Neuronal stem cell (in vitro differentiated cells): Measurements from ENCODE around the gene ENTR1.

Experiments used
- DNase-seq: peaks from one replicate; pipeline ENCODE4 v3.0.0-alpha.2; 2013; ENCODE audit warnings: low spot score
- H2AFZ ChIP-seq: one replicate; pipeline ENCODE4 v1.6.1; 2013; ENCODE audit warnings: mild to moderate bottlenecking, low read length, inconsistent platforms
- H2AK5ac ChIP-seq: 2 replicates; pipeline ENCODE4 v1.6.1; 2013; ENCODE audit warnings: low read depth, mild to moderate bottlenecking, inconsistent platforms, low read length, moderate library complexity, mixed read lengths
- H2BK120ac ChIP-seq: 2 replicates; pipeline ENCODE4 v1.6.1; 2013; ENCODE audit warnings: low read depth, mild to moderate bottlenecking, inconsistent platforms, low read length, moderate library complexity, mixed read lengths
- H2BK12ac ChIP-seq: one replicate; pipeline ENCODE4 v1.6.1; 2013; ENCODE audit warnings: low read length, inconsistent platforms
- H2BK15ac ChIP-seq: 2 replicates; pipeline ENCODE4 v1.6.1; 2013; ENCODE audit warnings: mild to moderate bottlenecking, low read length, inconsistent platforms, mixed read lengths
- H2BK5ac ChIP-seq: one replicate; pipeline ENCODE4 v1.6.1; 2013; ENCODE audit warnings: inconsistent platforms, mild to moderate bottlenecking, low read length, moderate library complexity
- H3K14ac ChIP-seq: one replicate; pipeline ENCODE4 v1.6.1; 2013; ENCODE audit warnings: low read length, inconsistent platforms
- H3K18ac ChIP-seq: 2 replicates; pipeline ENCODE4 v1.6.1; 2013; ENCODE audit warnings: low read length, inconsistent platforms
- H3K23ac ChIP-seq: 2 replicates; pipeline ENCODE4 v1.6.1; 2013; ENCODE audit warnings: low read depth, mild to moderate bottlenecking, mixed read lengths, low read length, inconsistent platforms; ENCODE audit not compliant: poor library complexity
- H3K27ac ChIP-seq: replicated peaks from 3 replicates; pipeline ENCODE4 v1.5.1; 2013; ENCODE audit warnings: low read length, inconsistent platforms
- H3K27me3 ChIP-seq, 3 experiments: 2 replicates each; pipeline ENCODE4 v1.6.1; 2013; ENCODE audit warnings: low read length in 3 of 3, mild to moderate bottlenecking in 2 of 3, inconsistent platforms in 1 of 3, low read depth in 1 of 3, mixed read lengths in 1 of 3, moderate library complexity in 1 of 3; ENCODE audit not compliant: control insufficient read depth in 3 of 3, insufficient read depth in 3 of 3
- H3K36me3 ChIP-seq, 2 donors: replicated peaks in 1 of 2; 2 replicates each; pipeline ENCODE4 v1.6.1; 2013; ENCODE audit warnings: low read length in 2 of 2; ENCODE audit not compliant: control insufficient read depth in 2 of 2, insufficient read depth in 2 of 2
- H3K4ac ChIP-seq: 2 replicates; pipeline ENCODE4 v1.6.1; 2013; ENCODE audit warnings: inconsistent platforms, mild to moderate bottlenecking, low read length, moderate library complexity
- H3K4me1 ChIP-seq, 2 donors: 1 replicate in 1 of 2; 2 replicates in 1 of 2; pipeline ENCODE4 v1.6.1; 2013; ENCODE audit warnings: low read length in 2 of 2, low read depth in 1 of 2; ENCODE audit not compliant: control insufficient read depth in 2 of 2, insufficient read depth in 1 of 2
- H3K4me2 ChIP-seq: one replicate; pipeline ENCODE4 v1.6.1; 2013; ENCODE audit warnings: mild to moderate bottlenecking, low read length, inconsistent platforms; ENCODE audit not compliant: insufficient read depth, poor library complexity, severe bottlenecking
- H3K4me3 ChIP-seq, 2 donors: 2 replicates each; pipeline ENCODE4 v1.5.1; 2013; ENCODE audit warnings: low read length in 2 of 2, mild to moderate bottlenecking in 2 of 2, inconsistent platforms in 1 of 2, moderate library complexity in 1 of 2
- H3K79me1 ChIP-seq: one replicate; pipeline ENCODE4 v1.6.1; 2013; ENCODE audit warnings: low read depth, mild to moderate bottlenecking, inconsistent platforms, low read length, moderate library complexity
- H3K9ac ChIP-seq: one replicate; pipeline ENCODE4 v1.6.1; 2013; ENCODE audit warnings: mild to moderate bottlenecking, low read depth, low read length, inconsistent platforms; ENCODE audit not compliant: poor library complexity
- H3K9me3 ChIP-seq, 2 donors: replicated peaks in 1 of 2; 2 replicates each; pipeline versions ENCODE3 to v1.6.1; 2013; ENCODE audit warnings: low read length in 2 of 2, mild to moderate bottlenecking in 2 of 2, inconsistent platforms in 1 of 2, low read depth in 1 of 2, mixed read lengths in 1 of 2, moderate library complexity in 1 of 2; ENCODE audit not compliant: control insufficient read depth in 2 of 2, insufficient read depth in 1 of 2
- H4K8ac ChIP-seq: one replicate; pipeline ENCODE4 v1.6.1; 2013; ENCODE audit warnings: low read depth, mild to moderate bottlenecking, inconsistent platforms, low read length, moderate library complexity
- H4K91ac ChIP-seq: one replicate; pipeline ENCODE4 v1.6.1; 2013; ENCODE audit warnings: low read length, low read depth, mild to moderate bottlenecking, inconsistent platforms; ENCODE audit not compliant: poor library complexity
- WGBS, 2 donors: extraction: QIAGEN DNeasy Blood & Tissue Kit; methylation state at CpG; one replicate each; pipeline ENCODE4 v1.1.7; 2013; ENCODE audit warnings: missing lambda C conversion rate in 2 of 2, mixed read lengths in 1 of 2; ENCODE audit not compliant: insufficient read length in 2 of 2, insufficient replicate concordance in 1 of 2; ENCODE audit errors: extremely low coverage in 2 of 2; 5-methylcytosine and 5-hydroxymethylcytosine counted together

Gene ENTR1

DNA sequence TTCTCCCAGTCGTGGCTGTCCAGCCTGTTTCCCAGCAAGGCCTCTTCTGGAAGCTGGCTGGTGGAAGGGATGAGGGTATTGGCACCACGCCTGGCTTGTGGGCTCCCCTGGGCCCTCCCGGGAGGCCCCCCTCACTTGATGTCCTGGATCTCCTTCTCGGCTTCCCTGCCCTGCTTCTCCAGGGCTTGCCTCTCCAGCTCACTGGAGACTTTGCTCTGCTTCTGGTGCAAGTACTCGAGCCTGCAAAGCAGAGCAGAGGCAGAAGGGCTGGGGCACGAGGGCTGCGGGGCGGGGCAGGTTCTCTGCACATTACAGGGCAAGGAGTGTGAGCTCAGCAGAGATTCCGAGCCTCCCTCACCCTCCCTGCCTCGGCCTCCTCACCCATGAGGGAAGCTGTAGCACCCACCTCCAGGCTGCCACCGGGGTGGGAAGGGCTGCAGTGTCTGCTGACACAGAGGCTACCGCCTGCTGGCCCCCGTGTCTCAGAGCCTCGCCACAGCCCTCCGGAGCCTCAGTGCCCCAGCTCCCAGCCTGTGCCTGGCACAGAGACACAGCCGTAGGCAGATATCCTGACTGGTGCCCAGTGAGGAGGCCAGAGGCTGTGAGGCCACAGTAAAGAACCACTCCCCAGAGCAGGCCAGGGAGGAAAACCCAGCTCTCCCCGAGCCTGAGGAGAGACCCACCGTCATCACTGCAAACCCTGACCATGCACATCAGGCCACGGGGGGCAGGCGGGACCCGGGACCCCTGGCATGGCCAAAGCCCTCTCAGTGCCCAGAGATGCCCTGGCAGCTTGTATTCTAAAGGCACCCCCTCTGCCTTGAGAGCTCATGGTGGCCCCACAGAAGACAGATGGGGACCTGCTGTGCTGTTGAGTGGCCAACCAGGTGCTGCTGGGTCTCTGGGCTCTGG lies 17.6 kb downstream of the ENTR1 start:
- Histone ChIP-seq H2AK5ac (no peak overlapping the region), H2AFZ (no peak overlapping the region), H3K18ac (no peak overlapping the region), H3K27me3 (no peaks in the 10 kb centered on the region), H3K79me1 (peaks cover 8% of the 10 kb centered on the region), H4K91ac (no peak overlapping the region), H3K4me1 (no peaks in the 10 kb centered on the region), H2BK120ac (no peak overlapping the region), H2BK5ac (no peak overlapping the region), H3K4me3 (no peak overlapping the region), H2BK15ac (no peak overlapping the region), H3K14ac (no peak overlapping the region), H2BK12ac (no peak overlapping the region), H3K4ac (no peak overlapping the region), H3K23ac (no peak overlapping the region), H3K36me3 (peaks cover 70 to 93% of the 10 kb centered on the region in 2 donors), H4K8ac (no peak overlapping the region), H3K9me3 (no peaks in the 10 kb centered on the region), H3K4me2 (no peak overlapping the region), H3K9ac (peak overlapping the region; percentile 21), H3K27ac (no peak overlapping the region)
- DNase-seq: no peak
- no CpG with 5 or more reads among the region's 21 CpGs for WGBS, 2 donors

DNA sequence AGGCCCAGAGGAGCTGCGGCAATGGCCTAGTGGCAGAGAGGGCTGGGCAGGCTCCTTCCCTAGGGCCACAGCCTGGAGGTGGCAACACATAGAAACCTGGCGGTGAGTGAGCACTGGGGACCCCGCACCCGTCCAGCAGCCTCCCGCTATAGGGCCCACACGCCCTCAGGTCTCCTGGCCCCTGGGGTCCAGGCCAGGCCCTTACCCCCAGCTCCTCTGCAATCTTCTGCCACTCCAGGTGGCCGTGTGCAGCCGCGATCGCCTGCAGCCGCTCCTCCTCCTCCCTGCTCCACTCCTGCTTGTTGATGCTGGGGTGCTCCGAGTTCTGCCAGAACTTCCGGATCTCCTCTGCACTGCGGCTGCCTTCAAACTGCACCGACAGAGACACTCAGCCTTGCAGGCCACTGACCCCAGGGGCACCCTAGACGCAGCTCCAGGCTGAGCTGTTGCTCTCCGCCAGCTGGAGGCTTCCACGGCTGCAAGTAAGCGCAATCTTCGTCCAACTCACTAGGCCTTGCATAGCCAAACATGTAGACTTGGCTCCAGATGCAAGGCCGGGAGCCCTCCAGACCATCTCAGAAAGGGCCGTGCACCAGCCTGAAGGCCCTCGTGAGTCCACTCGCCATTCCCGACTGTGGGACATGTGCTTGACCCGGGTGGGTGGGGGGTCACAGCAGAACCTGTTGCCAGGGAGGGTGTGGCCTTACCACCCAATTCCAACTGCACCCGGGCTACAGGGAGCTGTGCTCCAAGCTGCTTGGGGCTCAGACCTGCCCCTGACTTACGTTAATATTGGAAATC lies 18.5 kb downstream of the ENTR1 start:
- Histone ChIP-seq H3K14ac (no peak overlapping the region), H2BK12ac (no peak overlapping the region), H4K91ac (no peak overlapping the region), H2AK5ac (no peak overlapping the region), H3K4me1 (no peaks in the 10 kb centered on the region), H3K4me2 (no peak overlapping the region), H3K36me3 (peaks cover 72 to 94% of the 10 kb centered on the region in 2 donors), H3K18ac (no peak overlapping the region), H3K4me3 (no peak overlapping the region), H3K27me3 (no peaks in the 10 kb centered on the region), H2BK15ac (no peak overlapping the region), H3K9me3 (no peaks in the 10 kb centered on the region), H2AFZ (no peak overlapping the region), H2BK120ac (no peak overlapping the region), H3K9ac (no peak overlapping the region), H2BK5ac (no peak overlapping the region), H3K79me1 (peaks cover 7% of the 10 kb centered on the region), H4K8ac (peak overlapping the region; percentile 43), H3K23ac (peak overlapping the region; percentile 31), H3K27ac (no peak overlapping the region), H3K4ac (no peak overlapping the region)
- no CpG with 5 or more reads among the region's 28 CpGs for WGBS, 2 donors
- no peak for DNase-seq

DNA sequence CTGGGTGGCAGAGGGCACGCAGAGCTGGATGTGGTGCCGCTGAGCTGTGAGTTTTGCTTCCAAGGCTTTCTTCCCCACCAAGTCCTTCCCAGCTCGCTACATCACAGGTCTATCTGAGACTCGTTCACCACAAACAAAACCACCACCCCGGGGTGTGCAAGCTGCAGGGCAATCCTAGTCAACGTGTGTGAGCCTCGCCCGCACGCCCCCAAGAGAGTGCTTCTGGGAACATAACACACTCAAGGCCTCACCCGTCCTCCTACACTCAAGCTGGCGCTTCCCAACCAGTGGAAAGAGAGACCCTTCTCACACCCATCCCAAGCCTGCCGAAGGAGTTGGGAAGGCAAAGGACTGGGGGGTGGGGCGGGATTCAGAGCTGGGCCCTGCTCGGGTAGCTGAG lies 21.0 kb downstream of the ENTR1 start:
- H2BK15ac ChIP-seq: no peak overlapping the region
- H3K27ac ChIP-seq: no peak overlapping the region
- H2BK120ac ChIP-seq: no peak overlapping the region
- H3K4me2 ChIP-seq: no peak overlapping the region
- no peak overlapping the region for H3K4ac ChIP-seq
- no peak overlapping the region for H2AK5ac ChIP-seq
- no peaks in the 10 kb centered on the region for H3K9me3 ChIP-seq
- H3K4me3 ChIP-seq: no peak overlapping the region
- H4K8ac ChIP-seq: no peak overlapping the region
- no peak overlapping the region for H3K9ac ChIP-seq
- no peak overlapping the region for H2BK5ac ChIP-seq
- H3K36me3 ChIP-seq: peaks cover 59 to 90% of the 10 kb centered on the region in 2 donors
- no peak overlapping the region for H2BK12ac ChIP-seq
- no peak overlapping the region for H4K91ac ChIP-seq
- no peaks in the 10 kb centered on the region for H3K27me3 ChIP-seq
- no peak overlapping the region for H2AFZ ChIP-seq
- no peaks in the 10 kb centered on the region for H3K4me1 ChIP-seq
- no peak for DNase-seq
- peaks cover 5% of the 10 kb centered on the region for H3K79me1 ChIP-seq
- no peak overlapping the region for H3K18ac ChIP-seq
- no CpG with 5 or more reads among the region's 14 CpGs for WGBS, 2 donors
- no peak overlapping the region for H3K14ac ChIP-seq
- no peak overlapping the region for H3K23ac ChIP-seq

DNA sequence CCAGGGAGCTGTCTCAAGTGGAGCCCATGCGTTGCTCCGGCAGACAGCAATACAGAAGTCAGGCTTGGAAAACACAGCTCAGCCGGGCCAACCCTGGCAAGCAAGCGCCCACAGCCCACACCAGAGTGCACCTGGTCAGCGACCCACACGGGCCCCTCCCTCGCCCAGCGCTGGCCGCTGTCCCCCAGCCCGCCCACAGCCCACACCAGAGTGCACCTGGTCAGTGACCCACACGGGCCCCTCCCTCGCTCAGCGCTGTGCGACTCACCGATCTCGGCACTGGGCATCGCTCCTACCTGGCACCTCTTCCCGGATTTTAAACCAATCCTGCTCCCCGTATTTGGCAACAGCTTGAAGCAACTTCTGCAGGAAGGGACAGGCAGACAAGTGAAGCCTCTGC lies 23.2 kb downstream of the ENTR1 start:
- Histone ChIP-seq H2AFZ (no peak overlapping the region), H2BK120ac (no peak overlapping the region), H4K91ac (no peak overlapping the region), H2BK15ac (no peak overlapping the region), H3K14ac (peak overlapping the region; percentile 56), H3K36me3 (peaks cover 60 to 90% of the 10 kb centered on the region in 2 donors), H3K4me1 (no peaks in the 10 kb centered on the region), H2BK5ac (no peak overlapping the region), H3K27ac (no peak overlapping the region), H3K9ac (no peak overlapping the region), H3K79me1 (peaks cover 3% of the 10 kb centered on the region), H3K4me2 (no peak overlapping the region), H2BK12ac (no peak overlapping the region), H3K4ac (no peak overlapping the region), H3K27me3 (no peaks in the 10 kb centered on the region), H3K18ac (no peak overlapping the region), H3K23ac (no peak overlapping the region), H4K8ac (no peak overlapping the region), H2AK5ac (no peak overlapping the region), H3K9me3 (no peaks in the 10 kb centered on the region), H3K4me3 (no peak overlapping the region)
- WGBS, 2 donors: no CpG with 5 or more reads among the region's 19 CpGs
- no peak for DNase-seq
